Measurements from ENCODE around the gene GRIP2.

Gene GRIP2

DNA sequence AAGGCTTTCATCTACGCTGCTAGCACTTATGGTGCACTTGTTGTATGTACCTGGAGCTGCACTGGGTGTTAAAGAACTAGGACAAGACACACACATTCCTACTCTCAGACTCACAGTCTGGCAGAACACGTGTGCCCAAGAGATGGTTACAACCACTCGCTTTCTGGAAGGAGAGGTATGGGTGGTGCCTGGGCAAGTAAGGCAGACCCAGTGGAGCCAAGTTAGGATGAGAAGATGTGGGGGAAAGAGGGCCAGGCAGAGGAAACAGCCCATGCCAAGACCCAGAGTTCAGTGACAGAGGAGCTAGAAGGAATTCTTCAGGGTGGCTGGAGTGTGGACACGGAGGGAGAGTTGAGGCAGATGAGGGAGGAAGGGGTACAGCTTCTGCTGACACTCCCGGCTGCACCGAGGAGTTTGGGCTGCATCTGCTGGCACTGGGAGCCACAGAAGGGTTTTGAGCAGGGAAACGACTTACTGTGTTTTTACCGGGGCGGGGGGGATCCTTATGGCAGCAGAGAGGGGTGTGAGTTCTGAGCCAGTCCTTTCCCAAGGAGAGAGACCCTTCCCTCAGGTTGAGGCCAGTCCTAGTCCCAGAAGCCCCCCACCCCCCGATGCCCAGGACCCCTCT is 59.0 kb downstream of the GRIP2 start:
- no peak for DNase-seq

DNA sequence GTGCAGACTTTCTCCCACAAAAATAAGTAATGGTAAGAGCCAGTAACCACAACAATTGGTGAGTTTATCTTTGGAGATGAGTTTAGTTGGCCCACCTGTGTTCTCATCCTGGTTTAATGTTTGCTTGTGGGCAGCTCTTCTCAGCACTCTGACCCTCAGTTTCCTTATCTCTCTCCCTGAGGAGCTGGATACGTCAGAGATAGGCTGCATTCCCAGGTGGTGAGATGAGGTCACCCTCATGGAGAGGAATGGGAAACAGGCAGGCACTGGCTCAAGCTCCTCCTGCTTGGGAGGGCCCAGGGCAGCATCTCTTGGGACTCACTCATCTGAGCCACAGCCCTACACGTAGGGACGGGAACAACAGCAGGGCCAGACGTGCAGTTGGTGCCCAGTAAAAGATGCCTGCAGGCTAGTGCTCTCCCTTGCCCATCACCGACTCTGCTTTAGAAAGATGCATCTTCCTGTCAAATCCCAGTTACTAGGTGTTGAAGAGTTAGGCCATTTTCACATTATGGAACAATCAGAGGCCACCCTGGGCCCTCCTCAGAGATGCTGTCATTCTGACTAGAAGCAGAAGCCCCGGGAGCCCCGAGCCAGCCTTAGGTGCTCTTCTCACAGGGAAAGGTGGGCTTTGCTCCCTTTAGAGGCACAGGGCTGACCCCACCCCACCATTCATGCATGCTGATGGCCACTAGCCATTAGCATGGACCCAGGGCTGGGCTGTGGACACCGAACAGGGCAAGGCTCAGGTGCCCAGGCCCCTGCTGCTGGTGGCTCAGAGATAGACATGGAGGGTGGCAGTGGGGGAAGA is 59.7 kb downstream of the GRIP2 start:
- no peak for DNase-seq

DNA sequence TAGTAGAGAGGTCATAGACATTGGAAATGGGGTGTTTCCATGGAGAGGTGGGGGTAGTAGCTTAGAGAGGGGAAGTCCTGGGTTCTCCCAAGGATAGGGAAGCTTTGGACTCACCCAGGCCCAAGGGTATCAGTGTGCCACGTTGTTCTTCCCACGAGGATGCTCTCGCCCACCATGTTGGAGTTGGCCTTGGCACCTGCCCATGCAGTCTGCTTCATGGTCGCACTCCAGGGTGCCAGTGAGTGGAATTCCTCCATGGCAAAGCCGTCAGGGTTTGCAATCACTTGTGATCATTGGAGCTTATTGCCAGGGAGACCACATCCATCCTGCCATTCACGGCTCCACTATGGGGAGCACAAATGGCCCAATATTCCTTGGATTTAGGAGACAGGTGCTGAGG is 60.6 kb downstream of the GRIP2 start:
- no peak for DNase-seq

DNA sequence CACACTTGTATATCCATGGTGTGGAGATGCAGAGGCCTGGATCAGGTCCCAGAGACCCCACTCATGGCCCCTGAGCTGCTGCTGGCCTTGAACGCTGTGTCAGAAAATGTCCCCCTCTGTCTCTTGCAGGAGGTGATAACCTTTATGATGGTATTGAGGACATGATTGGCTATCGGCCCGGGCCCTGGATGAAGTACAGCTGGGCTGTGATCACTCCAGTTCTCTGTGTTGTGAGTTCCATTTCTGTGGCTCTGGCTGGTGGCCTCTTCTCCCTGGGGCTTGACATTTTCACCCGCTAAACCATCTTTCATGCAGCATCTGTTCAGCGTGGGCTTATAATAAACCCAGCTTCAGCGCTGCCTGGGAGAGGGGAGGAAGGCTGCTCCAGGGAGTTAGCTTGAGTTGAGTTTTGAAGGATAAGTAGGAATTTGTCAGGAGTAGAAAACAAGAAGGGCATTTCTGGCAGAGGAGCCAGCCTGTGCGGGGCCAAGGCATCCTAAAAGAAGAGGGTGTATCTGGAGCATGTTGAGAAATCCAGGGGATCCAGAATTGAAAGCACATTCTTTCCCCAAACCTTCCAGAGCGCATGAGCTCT is 61.1 kb downstream of the GRIP2 start:
- DNase-seq, result no peak

DNA sequence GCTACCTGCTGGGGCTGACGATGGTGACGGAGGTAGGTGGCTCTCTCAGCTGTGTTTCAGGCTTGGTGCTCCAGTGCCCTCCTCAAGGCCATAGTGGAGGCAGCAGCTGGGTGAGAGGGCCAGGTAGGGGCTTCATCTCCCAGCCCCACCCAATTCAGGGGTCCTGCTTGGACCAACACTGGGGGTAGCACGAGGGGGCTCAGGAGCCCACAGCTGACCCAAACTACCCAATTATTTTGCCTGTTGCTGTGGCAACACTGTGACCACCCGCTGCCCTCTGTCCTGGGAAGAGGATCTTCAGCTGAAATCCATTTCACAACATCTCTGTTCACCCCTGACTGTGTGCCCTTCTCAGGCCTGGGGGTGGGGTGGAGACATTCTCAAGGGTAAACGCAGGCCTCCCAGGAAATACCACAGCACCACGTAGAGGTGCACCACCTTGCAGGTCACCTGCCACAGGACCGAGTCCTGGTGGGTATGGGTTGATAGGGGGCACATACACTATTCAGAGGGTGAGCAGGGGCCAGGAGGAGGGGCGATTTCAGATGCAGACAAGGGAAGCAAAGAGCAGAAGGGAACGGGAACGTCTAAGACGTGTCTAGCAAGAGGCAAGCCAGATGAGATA is 62.7 kb downstream of the GRIP2 start:
- DNase-seq, result no peak

GRCh38 chr3:14476583-14477265 is 63.4 kb downstream of the GRIP2 start:
- DNase-seq, result no peak

- DNase-seq, result no peak
Observed at GRCh38 chr3:14475621-14476020, 64.5 kb downstream of the GRIP2 start.

DNA sequence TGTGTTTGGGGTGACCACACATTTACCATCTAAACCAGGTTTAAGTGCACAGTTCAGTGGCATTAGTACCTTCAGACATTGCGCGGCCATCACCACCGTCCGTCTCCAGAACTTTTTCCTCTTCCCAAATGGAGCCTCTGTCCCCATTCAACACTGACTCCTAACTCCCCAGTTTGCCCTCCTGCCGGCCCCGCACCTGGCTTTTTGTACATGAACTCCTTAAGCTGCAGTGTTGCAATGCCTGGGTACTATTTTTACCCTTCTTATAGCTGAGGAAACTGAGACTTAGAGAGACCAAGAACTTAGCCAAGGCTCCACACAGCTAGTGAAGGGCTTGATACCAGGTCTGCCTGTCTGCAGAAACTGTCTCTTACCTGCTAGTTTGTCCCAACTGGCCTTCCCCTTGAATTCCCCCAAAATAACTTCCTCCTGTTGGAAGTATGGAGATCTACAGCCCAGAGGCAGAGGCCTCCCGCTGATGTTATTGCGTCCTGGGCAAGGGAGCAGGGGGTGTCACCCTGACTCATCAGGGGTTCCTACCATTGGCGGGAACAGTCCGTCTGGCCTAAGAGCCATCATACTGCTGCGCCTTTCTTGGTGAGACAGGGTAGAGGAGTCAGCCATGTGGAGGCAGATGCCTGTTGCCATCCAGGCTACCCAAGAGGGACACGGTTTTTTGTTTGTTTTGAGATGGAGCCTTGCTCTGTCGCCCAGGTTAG is 65.6 kb downstream of the GRIP2 start:
- DNase-seq, result no peak

DNA sequence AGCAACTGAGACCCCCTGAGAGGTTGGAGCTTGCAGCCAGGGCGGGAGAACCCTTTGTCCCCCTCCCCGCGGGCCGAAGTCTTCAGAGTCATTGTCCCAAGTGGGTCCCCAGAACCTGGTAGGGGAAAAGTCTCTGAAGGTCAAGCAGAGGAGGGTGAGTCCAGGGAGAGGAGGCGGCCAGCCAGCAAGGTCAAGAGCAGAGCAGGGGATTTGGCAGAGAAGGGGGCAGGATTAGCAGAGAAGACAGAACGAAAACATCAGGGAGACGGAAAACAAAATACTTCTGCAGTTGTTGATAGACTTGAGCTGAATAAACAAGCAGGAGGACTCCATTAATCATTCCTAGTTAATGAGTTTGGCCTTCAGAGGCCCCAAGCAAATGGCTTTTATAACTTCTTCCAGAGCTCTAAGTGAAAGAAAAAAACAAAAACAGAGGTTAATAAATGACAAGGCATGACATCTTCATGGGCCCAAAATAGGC is 66.7 kb downstream of the GRIP2 start:
- DNase-seq, result no peak

DNA sequence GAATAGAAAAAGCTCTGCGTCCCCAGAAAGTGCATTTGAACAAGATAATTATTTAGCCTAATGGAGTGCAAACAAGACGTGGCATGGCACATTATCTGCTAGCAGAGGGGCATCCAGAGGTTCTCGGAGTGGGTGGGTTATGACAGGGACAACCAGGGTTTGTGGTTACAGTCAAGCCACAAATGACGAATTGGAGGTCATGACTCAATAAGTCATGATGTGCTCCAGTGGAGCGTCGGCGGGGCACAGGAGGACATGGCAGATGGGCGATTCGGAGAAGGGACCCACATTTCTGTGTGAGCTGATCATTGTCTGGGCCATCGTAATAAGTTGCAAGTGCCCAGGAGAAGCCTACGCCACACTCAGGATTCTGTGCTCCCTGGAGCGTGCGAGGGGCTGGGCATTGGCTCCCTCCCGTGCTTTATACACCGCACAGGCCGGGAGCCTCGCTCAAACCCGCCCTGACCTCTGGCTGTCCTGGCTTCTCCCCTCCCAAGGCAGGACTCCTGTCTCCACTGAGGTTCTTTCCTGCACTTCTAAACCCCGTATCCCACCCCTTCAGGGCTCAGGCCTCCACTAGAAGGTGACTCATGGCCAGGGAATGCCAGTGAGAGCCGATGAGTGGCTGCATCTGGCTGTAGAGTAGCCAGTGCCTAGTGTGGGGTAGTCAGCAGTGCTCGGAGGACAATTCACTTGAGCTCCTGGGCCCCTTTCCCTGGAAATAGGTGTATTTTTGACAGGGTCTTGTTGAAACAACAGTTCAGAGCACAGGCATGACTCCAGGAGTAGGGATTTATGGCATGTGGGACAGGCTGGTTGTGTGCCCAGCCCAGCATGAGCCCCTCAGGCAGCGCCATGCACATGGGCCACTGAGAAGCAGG is 67.4 kb downstream of the GRIP2 start:
- no peak for DNase-seq

GRCh38 chr3:14471690-14472089 is 68.5 kb downstream of the GRIP2 start:
- DNase-seq, result no peak

- DNase-seq, result no peak
Observed at GRCh38 chr3:14471016-14471415, 69.1 kb downstream of the GRIP2 start.

GRCh38 chr3:14470461-14470860 is 69.7 kb downstream of the GRIP2 start:
- no peak for DNase-seq

- DNase-seq, result no peak
Observed at GRCh38 chr3:14468621-14468981, 71.5 kb downstream of the GRIP2 start.

DNA sequence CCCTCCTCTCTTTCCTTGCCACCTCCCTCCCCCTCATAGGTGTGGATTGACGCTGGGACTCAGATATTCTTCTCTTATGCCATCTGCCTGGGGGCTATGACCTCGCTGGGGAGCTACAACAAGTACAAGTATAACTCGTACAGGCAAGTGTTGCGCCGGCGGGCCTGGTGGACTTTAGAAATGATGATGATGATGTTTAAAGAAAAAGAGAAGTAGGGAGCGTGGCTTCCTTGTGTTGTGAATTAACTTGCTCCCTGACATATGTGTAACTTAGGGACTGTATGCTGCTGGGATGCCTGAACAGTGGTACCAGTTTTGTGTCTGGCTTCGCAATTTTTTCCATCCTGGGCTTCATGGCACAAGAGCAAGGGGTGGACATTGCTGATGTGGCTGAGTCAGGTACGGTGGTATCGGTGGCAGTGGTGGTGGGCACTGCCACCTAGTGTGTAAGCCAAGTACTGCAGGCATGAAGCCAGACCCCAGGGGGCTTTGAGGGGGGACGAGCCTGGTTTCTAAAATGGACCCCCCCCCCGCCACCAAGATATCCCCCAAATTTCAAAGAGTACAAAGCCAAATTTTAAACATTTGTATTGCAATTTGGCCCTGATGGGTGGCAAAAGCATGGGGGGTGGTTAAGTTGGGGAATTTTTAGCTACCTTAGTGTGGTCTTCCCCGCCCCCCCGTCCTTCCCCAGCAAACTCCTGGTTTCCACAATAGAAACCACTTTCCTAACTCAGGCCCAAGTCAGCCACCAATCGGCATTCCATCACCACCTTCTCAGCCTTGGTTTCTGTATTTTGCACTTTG is 72.1 kb downstream of the GRIP2 start:
- no peak for DNase-seq

GRCh38 chr3:14466179-14466903 is 73.8 kb downstream of the GRIP2 start:
- no peak for DNase-seq

- no peak for DNase-seq
Observed at GRCh38 chr3:14465425-14465824, 74.7 kb downstream of the GRIP2 start.

DNA sequence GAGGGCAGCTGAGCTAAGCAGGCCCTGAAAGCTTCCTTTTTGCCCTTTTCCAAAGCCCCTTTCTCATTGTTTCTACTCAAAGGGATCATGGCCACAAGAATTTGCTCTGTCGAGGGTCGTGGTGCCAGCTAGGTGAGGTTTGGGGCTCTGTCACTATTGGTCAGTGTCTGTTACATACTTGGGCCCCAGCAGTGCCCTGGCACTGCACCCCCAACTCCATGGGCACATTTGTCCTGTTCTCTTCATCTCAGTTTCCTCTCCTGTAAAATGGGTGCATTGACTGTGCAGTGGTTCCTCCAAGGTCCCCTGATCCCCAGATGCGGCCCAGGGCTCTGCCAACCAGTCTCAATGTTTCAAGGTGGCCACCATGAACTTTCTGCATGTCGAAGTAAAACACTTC is 75.6 kb downstream of the GRIP2 start:
- DNase-seq, result no peak

- DNase-seq, result no peak
Observed at GRCh38 chr3:14464141-14464465, 76.0 kb downstream of the GRIP2 start.
